Neuronal stem cell (in vitro differentiated cells): ENCODE data around the gene SIK1.
"Not testable (repeated sequence)": the region's sequence is repeated elsewhere in the genome, so short reads cannot be mapped to it uniquely, and the experiment has no call there.

Source experiments
- DNase-seq: peaks from one replicate; pipeline ENCODE4 v3.0.0-alpha.2; 2013; ENCODE audit warnings: low spot score
- H2AFZ ChIP-seq: one replicate; pipeline ENCODE4 v1.6.1; 2013; ENCODE audit warnings: mild to moderate bottlenecking, low read length, inconsistent platforms
- H2AK5ac ChIP-seq: 2 replicates; pipeline ENCODE4 v1.6.1; 2013; ENCODE audit warnings: low read depth, mild to moderate bottlenecking, inconsistent platforms, low read length, moderate library complexity, mixed read lengths
- H2BK120ac ChIP-seq: 2 replicates; pipeline ENCODE4 v1.6.1; 2013; ENCODE audit warnings: low read depth, mild to moderate bottlenecking, inconsistent platforms, low read length, moderate library complexity, mixed read lengths
- H2BK12ac ChIP-seq: one replicate; pipeline ENCODE4 v1.6.1; 2013; ENCODE audit warnings: low read length, inconsistent platforms
- H2BK15ac ChIP-seq: 2 replicates; pipeline ENCODE4 v1.6.1; 2013; ENCODE audit warnings: mild to moderate bottlenecking, low read length, inconsistent platforms, mixed read lengths
- H2BK5ac ChIP-seq: one replicate; pipeline ENCODE4 v1.6.1; 2013; ENCODE audit warnings: inconsistent platforms, mild to moderate bottlenecking, low read length, moderate library complexity
- H3K14ac ChIP-seq: one replicate; pipeline ENCODE4 v1.6.1; 2013; ENCODE audit warnings: low read length, inconsistent platforms
- H3K18ac ChIP-seq: 2 replicates; pipeline ENCODE4 v1.6.1; 2013; ENCODE audit warnings: low read length, inconsistent platforms
- H3K23ac ChIP-seq: 2 replicates; pipeline ENCODE4 v1.6.1; 2013; ENCODE audit warnings: low read depth, mild to moderate bottlenecking, mixed read lengths, low read length, inconsistent platforms; ENCODE audit not compliant: poor library complexity
- H3K27ac ChIP-seq: replicated peaks from 3 replicates; pipeline ENCODE4 v1.5.1; 2013; ENCODE audit warnings: low read length, inconsistent platforms
- H3K27me3 ChIP-seq, 3 experiments: 2 replicates each; pipeline ENCODE4 v1.6.1; 2013; ENCODE audit warnings: low read length in 3 of 3, mild to moderate bottlenecking in 2 of 3, inconsistent platforms in 1 of 3, low read depth in 1 of 3, mixed read lengths in 1 of 3, moderate library complexity in 1 of 3; ENCODE audit not compliant: control insufficient read depth in 3 of 3, insufficient read depth in 3 of 3
- H3K36me3 ChIP-seq, 2 donors: replicated peaks in 1 of 2; 2 replicates each; pipeline ENCODE4 v1.6.1; 2013; ENCODE audit warnings: low read length in 2 of 2; ENCODE audit not compliant: control insufficient read depth in 2 of 2, insufficient read depth in 2 of 2
- H3K4ac ChIP-seq: 2 replicates; pipeline ENCODE4 v1.6.1; 2013; ENCODE audit warnings: inconsistent platforms, mild to moderate bottlenecking, low read length, moderate library complexity
- H3K4me1 ChIP-seq, 2 donors: 1 replicate in 1 of 2; 2 replicates in 1 of 2; pipeline ENCODE4 v1.6.1; 2013; ENCODE audit warnings: low read length in 2 of 2, low read depth in 1 of 2; ENCODE audit not compliant: control insufficient read depth in 2 of 2, insufficient read depth in 1 of 2
- H3K4me2 ChIP-seq: one replicate; pipeline ENCODE4 v1.6.1; 2013; ENCODE audit warnings: mild to moderate bottlenecking, low read length, inconsistent platforms; ENCODE audit not compliant: insufficient read depth, poor library complexity, severe bottlenecking
- H3K4me3 ChIP-seq, 2 donors: 2 replicates each; pipeline ENCODE4 v1.5.1; 2013; ENCODE audit warnings: low read length in 2 of 2, mild to moderate bottlenecking in 2 of 2, inconsistent platforms in 1 of 2, moderate library complexity in 1 of 2
- H3K79me1 ChIP-seq: one replicate; pipeline ENCODE4 v1.6.1; 2013; ENCODE audit warnings: low read depth, mild to moderate bottlenecking, inconsistent platforms, low read length, moderate library complexity
- H3K9ac ChIP-seq: one replicate; pipeline ENCODE4 v1.6.1; 2013; ENCODE audit warnings: mild to moderate bottlenecking, low read depth, low read length, inconsistent platforms; ENCODE audit not compliant: poor library complexity
- H3K9me3 ChIP-seq, 2 donors: replicated peaks in 1 of 2; 2 replicates each; pipeline versions ENCODE3 to v1.6.1; 2013; ENCODE audit warnings: low read length in 2 of 2, mild to moderate bottlenecking in 2 of 2, inconsistent platforms in 1 of 2, low read depth in 1 of 2, mixed read lengths in 1 of 2, moderate library complexity in 1 of 2; ENCODE audit not compliant: control insufficient read depth in 2 of 2, insufficient read depth in 1 of 2
- H4K8ac ChIP-seq: one replicate; pipeline ENCODE4 v1.6.1; 2013; ENCODE audit warnings: low read depth, mild to moderate bottlenecking, inconsistent platforms, low read length, moderate library complexity
- H4K91ac ChIP-seq: one replicate; pipeline ENCODE4 v1.6.1; 2013; ENCODE audit warnings: low read length, low read depth, mild to moderate bottlenecking, inconsistent platforms; ENCODE audit not compliant: poor library complexity
- WGBS, 2 donors: extraction: QIAGEN DNeasy Blood & Tissue Kit; methylation state at CpG; one replicate each; pipeline ENCODE4 v1.1.7; 2013; ENCODE audit warnings: missing lambda C conversion rate in 2 of 2, mixed read lengths in 1 of 2; ENCODE audit not compliant: insufficient read length in 2 of 2, insufficient replicate concordance in 1 of 2; ENCODE audit errors: extremely low coverage in 2 of 2; 5-methylcytosine and 5-hydroxymethylcytosine counted together

Gene SIK1

GRCh38 chr21:43451850-43452249 lies 24.9 kb upstream of the SIK1 start:
- H3K27me3 ChIP-seq, H3K4me1 ChIP-seq, H3K27ac ChIP-seq, H4K91ac ChIP-seq, H4K8ac ChIP-seq, H2BK120ac ChIP-seq, H3K9ac ChIP-seq, H2AK5ac ChIP-seq, H3K79me1 ChIP-seq, H3K4me2 ChIP-seq, H2BK12ac ChIP-seq, H2AFZ ChIP-seq, H3K9me3 ChIP-seq, H3K14ac ChIP-seq, H3K18ac ChIP-seq, H3K4ac ChIP-seq, DNase-seq, H3K36me3 ChIP-seq, H3K4me3 ChIP-seq, H3K23ac ChIP-seq, H2BK15ac ChIP-seq, H2BK5ac ChIP-seq: not testable (repeated sequence)
- WGBS, 2 donors = no CpG with 5 or more reads among the region's 17 CpGs

GRCh38 chr21:43450287-43450686 lies 23.4 kb upstream of the SIK1 start:
- DNase-seq, H4K8ac ChIP-seq, H2BK120ac ChIP-seq, H3K27ac ChIP-seq, H2BK5ac ChIP-seq, H3K4ac ChIP-seq, H3K9me3 ChIP-seq, H3K9ac ChIP-seq, H3K14ac ChIP-seq, H3K36me3 ChIP-seq, H4K91ac ChIP-seq, H2AFZ ChIP-seq, H3K18ac ChIP-seq, H3K27me3 ChIP-seq, H3K4me2 ChIP-seq, H2BK12ac ChIP-seq, H2BK15ac ChIP-seq, H3K23ac ChIP-seq, H2AK5ac ChIP-seq, H3K79me1 ChIP-seq, H3K4me3 ChIP-seq, H3K4me1 ChIP-seq: not testable (repeated sequence)
- WGBS, 2 donors = no CpG with 5 or more reads among the region's 16 CpGs

- H3K23ac ChIP-seq, H3K4ac ChIP-seq, H3K4me2 ChIP-seq, H3K36me3 ChIP-seq, H3K27me3 ChIP-seq, H3K79me1 ChIP-seq, H2BK5ac ChIP-seq, H2BK12ac ChIP-seq, H3K14ac ChIP-seq, H3K9ac ChIP-seq, H2BK120ac ChIP-seq, H2AK5ac ChIP-seq, H3K4me3 ChIP-seq, H3K4me1 ChIP-seq, DNase-seq, H2BK15ac ChIP-seq, H2AFZ ChIP-seq, H4K8ac ChIP-seq, H3K27ac ChIP-seq, H4K91ac ChIP-seq, H3K9me3 ChIP-seq, H3K18ac ChIP-seq: not testable (repeated sequence)
- no CpG with 5 or more reads among the region's 23 CpGs for WGBS, 2 donors
Observed at GRCh38 chr21:43447353-43447977, 20.5 kb upstream of the SIK1 start.

- not testable (repeated sequence) for H3K4me1 ChIP-seq, H3K9me3 ChIP-seq, H3K18ac ChIP-seq, H4K91ac ChIP-seq, H2BK5ac ChIP-seq, H2AFZ ChIP-seq, H3K4ac ChIP-seq, H2BK120ac ChIP-seq, H3K4me3 ChIP-seq, H3K79me1 ChIP-seq, H2AK5ac ChIP-seq, H3K27ac ChIP-seq, H3K9ac ChIP-seq, H3K23ac ChIP-seq, H2BK15ac ChIP-seq, H3K14ac ChIP-seq, H3K36me3 ChIP-seq, DNase-seq, H4K8ac ChIP-seq, H2BK12ac ChIP-seq, H3K27me3 ChIP-seq, H3K4me2 ChIP-seq
- WGBS, 2 donors = no CpG with 5 or more reads among the region's 35 CpGs
Observed at GRCh38 chr21:43446277-43446932, 19.5 kb upstream of the SIK1 start.
